GM18870 (cell line): ENCODE data around the gene RPL10A.
"Not testable (repeated sequence)": the region's sequence is repeated elsewhere in the genome, so short reads cannot be mapped to it uniquely, and the experiment has no call there.

Source experiments
- ATAC-seq: cut with Tn5 transposase; IDR thresholded peaks from one replicate; pipeline ENCODE4 v1.9.1; 2021; ENCODE audit warnings: moderate library complexity; ENCODE audit not compliant: unreplicated experiment

Gene RPL10A

GRCh38 chr6:35468181-35468979, at the start of gene RPL10A:
RPL10A (plus strand) TSS chr6:35468401; CDS start chr6:35468435, 34 bp downstream.
- ATAC-seq, result peak; percentile 67

GRCh38 chr6:35419417-35419816, 48.8 kb upstream of the RPL10A start:
- ATAC-seq, result no peak

GRCh38 chr6:35419961-35420360, 48.2 kb upstream of the RPL10A start:
- ATAC-seq, result no peak

DNA sequence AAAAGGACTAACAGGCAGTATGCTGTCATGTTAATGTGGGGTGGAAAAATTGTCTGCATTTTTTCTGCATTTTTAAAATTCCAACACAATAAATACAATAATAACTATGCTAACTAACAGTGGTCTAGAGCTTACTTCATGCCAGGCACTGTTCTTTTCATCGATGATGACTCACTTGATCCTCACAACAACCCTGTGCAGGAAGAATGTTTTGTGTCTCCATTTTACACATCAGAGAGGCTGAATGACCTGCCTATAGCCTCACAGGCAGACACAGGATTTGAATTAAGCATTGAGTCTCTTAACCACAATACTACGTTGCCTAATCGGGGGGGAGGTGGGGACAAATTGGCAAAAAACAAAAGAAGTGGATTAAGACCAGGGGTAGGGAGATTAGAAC, 42.9 kb upstream of the RPL10A start:
- ATAC-seq, result no peak

GRCh38 chr6:35426074-35426473, 42.1 kb upstream of the RPL10A start:
- no peak for ATAC-seq

DNA sequence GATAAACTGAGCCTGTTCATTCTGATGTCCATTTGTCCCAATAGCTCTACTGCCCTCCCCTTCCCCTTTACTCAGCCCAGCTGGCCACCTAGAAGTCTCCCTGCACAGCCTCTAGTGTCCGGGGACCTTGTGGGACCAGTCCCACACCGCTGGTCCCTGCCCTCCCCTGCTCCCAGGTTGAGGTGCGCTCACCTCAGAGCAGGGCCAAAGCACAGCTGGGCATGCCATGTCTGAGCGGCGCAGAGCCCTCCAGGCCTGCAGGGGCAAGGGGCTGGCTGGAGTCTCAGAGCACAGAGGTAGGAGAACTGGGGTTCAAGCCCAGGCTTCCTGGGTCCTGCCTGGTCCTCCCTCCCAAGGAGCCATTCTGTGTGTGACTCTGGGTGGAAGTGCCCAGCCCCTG, 40.8 kb upstream of the RPL10A start:
- ATAC-seq, result no peak

GRCh38 chr6:35427851-35428321, 40.3 kb upstream of the RPL10A start:
- ATAC-seq, result no peak

- ATAC-seq, result no peak
Observed at GRCh38 chr6:35428421-35429149, 39.6 kb upstream of the RPL10A start.

DNA sequence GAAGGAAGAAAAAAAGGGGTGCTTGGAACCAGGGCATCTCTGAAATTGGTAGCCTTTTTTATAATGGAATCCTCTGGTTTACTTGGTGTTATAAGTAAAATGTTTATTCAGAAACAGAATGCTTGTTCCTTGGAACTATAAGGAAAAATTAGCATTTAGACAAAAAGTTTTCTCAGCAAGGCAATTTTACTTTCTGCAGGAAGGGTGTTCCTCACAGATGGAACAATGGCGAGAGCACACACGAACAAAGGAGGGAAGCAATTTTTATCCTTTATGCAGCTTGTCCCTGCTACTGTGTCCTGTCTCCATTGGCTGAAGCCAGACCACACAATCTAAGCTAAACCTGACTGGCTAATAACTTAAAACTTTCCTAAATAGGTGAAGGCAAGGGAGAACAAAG, 38.7 kb upstream of the RPL10A start:
- no peak for ATAC-seq

GRCh38 chr6:35432291-35432690, 35.9 kb upstream of the RPL10A start:
- ATAC-seq, result no peak

- not testable (repeated sequence) for ATAC-seq
Observed at GRCh38 chr6:35432702-35433101, 35.5 kb upstream of the RPL10A start.

- no peak for ATAC-seq
Observed at GRCh38 chr6:35435074-35435837, 32.9 kb upstream of the RPL10A start.

DNA sequence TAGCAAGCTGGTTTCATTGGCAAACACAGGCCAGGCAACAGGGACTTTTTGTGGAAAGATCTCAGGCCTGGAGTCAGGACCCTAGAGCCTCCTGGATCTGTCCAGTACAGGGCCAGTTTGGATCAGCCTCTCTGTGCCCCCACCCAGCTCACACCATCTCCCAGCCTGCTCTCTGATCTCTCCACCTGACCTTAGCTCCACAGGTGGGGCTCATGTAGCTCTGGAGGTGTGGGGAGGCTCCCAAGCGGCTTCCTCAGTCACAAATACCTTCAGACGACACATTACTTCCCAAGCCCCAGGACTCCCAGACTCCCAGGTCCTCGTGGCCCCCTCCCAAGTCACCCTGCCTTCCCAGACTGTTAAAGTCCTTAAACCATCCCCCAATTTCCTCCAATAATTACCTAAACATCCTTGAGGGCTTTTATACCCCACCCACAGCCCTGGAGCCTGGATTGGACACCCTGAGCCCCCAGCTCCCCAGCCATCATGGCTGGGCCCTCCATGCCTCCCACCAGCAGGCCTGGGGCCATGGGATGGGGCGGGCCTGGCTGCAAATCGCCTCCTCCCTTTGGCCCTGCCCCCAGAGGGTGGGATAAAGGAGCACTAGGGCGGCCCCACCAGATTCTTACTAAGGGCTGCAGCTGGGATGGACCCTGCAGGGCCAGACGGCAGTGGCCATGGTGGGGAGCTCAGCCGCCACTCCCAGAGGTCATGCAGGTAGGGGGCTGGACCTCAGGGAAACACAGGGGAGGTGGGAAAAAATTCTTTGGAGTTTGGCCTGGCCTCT, 31.9 kb upstream of the RPL10A start:
- no peak for ATAC-seq

GRCh38 chr6:35438378-35439065, 29.7 kb upstream of the RPL10A start:
- not testable (repeated sequence) for ATAC-seq

GRCh38 chr6:35439308-35439707, 28.9 kb upstream of the RPL10A start:
- ATAC-seq, result no peak

DNA sequence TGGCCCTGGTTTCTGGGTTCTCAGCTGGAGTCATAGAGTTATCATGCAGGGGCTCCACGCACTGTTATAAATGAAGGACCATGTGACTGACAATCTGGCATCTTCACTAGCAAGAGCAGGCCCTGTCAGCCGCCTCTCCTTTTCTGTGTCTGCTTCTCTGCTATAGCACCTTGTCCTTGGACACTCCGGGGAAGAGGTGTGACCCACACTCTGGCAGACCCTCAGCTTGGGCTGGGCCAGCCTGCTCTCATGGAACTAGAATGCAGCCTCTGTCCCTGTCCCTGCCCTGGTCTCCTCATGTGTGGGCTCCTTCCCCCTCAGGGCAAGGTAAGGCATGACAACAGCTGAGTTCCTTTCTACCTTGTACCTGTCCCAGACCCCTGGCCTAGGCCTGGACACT, 27.0 kb upstream of the RPL10A start:
- ATAC-seq, result no peak

DNA sequence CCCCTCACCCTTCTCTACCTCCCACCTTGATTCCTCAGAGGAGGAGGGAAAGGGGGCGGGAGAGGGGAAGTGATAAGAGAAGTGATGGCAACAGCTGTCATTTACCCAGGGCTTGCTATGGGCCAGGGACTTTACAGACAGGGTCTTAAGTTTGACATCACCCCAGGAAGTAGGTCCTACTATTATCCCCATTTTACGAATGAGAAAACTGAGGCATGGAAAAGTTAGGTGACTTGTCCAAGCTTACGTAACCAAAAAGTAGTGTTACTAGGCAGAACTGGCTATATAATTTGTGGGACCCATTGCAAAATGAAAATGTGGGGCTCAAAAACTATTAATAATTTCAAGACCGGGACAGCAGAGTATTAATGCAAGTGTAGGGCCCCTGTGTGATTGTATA, 26.6 kb upstream of the RPL10A start:
- no peak for ATAC-seq

DNA sequence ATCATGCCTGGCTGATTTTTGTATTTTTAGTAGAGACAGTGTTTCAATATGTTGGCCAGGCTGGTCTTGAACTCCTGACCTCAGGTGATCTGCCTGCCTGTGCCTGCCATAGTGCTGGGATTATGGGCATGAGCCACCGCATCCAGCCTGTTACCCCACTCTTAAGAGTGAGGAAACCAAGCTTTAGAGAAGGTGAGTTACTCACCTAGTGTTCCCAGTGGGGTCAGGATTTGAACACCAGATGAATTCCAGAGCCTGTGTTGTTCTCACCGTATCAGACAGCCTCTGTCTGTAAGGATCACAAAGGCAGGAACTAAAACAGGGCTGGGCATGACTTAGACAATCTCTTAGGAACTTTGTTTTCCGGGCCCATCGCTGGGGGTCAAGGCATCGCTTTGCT, 25.5 kb upstream of the RPL10A start:
- ATAC-seq, result no peak

- no peak for ATAC-seq
Observed at GRCh38 chr6:35443341-35444030, 24.7 kb upstream of the RPL10A start.
